ENCODE measurements around the gene ASCC1.

Gene ASCC1

GRCh38 chr10:72097448-72098300 lies 118.4 kb downstream of the ASCC1 start:
- H3K27ac ChIP-seq: peak overlapping the region; percentile 67

GRCh38 chr10:72096115-72097000 lies 119.7 kb downstream of the ASCC1 start:
- peak overlapping the region; percentile 57 for H3K27ac ChIP-seq
- TF ChIP-seq ZFX (IDR thresholded peaks at IDR 0.05) (no peak), CTCF (conservative IDR thresholded peaks at IDR 0.05) (no peak)

More at GRCh38 chr10:72097448-72098300, 118.4 kb downstream of the ASCC1 start:
- TF ChIP-seq CTCF (conservative IDR thresholded peaks at IDR 0.05) (no peak), ZFX (IDR thresholded peaks at IDR 0.05) (no peak)

GRCh38 chr10:72095195-72095594 lies 120.9 kb downstream of the ASCC1 start:
- TF ChIP-seq ZFX (IDR thresholded peaks at IDR 0.05) (no peak), CTCF (conservative IDR thresholded peaks at IDR 0.05) (no peak)
- H3K27ac ChIP-seq: peak overlapping the region; percentile 57

- H3K27ac ChIP-seq: no peak overlapping the region
- no peak for TF ChIP-seq ZFX (IDR thresholded peaks at IDR 0.05)
- TF ChIP-seq CTCF (conservative IDR thresholded peaks at IDR 0.05): no peak
These were observed 121.5 kb downstream of the ASCC1 start for GRCh38 chr10:72094574-72094973.

GRCh38 chr10:72093450-72093849 lies 122.6 kb downstream of the ASCC1 start:
- TF ChIP-seq ZFX (IDR thresholded peaks at IDR 0.05) (no peak), CTCF (conservative IDR thresholded peaks at IDR 0.05) (no peak)

GRCh38 chr10:72092987-72093386 lies 123.1 kb downstream of the ASCC1 start:
- TF ChIP-seq ZFX (IDR thresholded peaks at IDR 0.05): no peak
- no peak for TF ChIP-seq CTCF (conservative IDR thresholded peaks at IDR 0.05)
- H3K27ac ChIP-seq: no peak overlapping the region

More at GRCh38 chr10:72093450-72093849, 122.6 kb downstream of the ASCC1 start:
- no peak overlapping the region for H3K27ac ChIP-seq
